ENCODE measurements around the gene PPP2R2C.

PPP2R2C gene

GRCh38 chr4:6393066-6393465 is 79.3 kb downstream of the PPP2R2C start:
- Histone ChIP-seq H3K27me3 (ENCODE audit: control insufficient read depth, insufficient read depth, low read length) (no peaks in the 10 kb centered on the region), H3K36me3 (ENCODE audit: control insufficient read depth, insufficient read depth, low read length) (no peaks in the 10 kb centered on the region)

GRCh38 chr4:6392407-6392806 is 80.0 kb downstream of the PPP2R2C start:
- Histone ChIP-seq H3K27me3 (ENCODE audit: control insufficient read depth, insufficient read depth, low read length) (no peaks in the 10 kb centered on the region), H3K4me1 (ENCODE audit: control insufficient read depth, insufficient read depth, low read length) (no peaks in the 10 kb centered on the region), H3K9me3 (ENCODE audit: control insufficient read depth, insufficient read depth, low read length) (no peaks in the 10 kb centered on the region), H3K36me3 (ENCODE audit: control insufficient read depth, insufficient read depth, low read length) (no peaks in the 10 kb centered on the region), H3K4me3 (ENCODE audit: low read depth, low read length) (no peak overlapping the region), H3K9ac (ENCODE audit: low read depth, low read length) (no peak overlapping the region), H3K27ac (ENCODE audit: low read depth, low read length) (no peak overlapping the region)

More at GRCh38 chr4:6393066-6393465, 79.3 kb downstream of the PPP2R2C start:
- Histone ChIP-seq H3K4me1 (ENCODE audit: control insufficient read depth, insufficient read depth, low read length) (no peaks in the 10 kb centered on the region), H3K9me3 (ENCODE audit: control insufficient read depth, insufficient read depth, low read length) (no peaks in the 10 kb centered on the region), H3K27ac (ENCODE audit: low read depth, low read length) (no peak overlapping the region), H3K9ac (ENCODE audit: low read depth, low read length) (no peak overlapping the region), H3K4me3 (ENCODE audit: low read depth, low read length) (no peak overlapping the region)

GRCh38 chr4:6391852-6392188 is 80.6 kb downstream of the PPP2R2C start:
- no peak overlapping the region for H3K27ac ChIP-seq (ENCODE audit: low read depth, low read length)
- no peak overlapping the region for H3K9ac ChIP-seq (ENCODE audit: low read depth, low read length)
- H3K9me3 ChIP-seq (ENCODE audit: control insufficient read depth, insufficient read depth, low read length): no peaks in the 10 kb centered on the region
- H3K4me3 ChIP-seq (ENCODE audit: low read depth, low read length): no peak overlapping the region
- no peaks in the 10 kb centered on the region for H3K27me3 ChIP-seq (ENCODE audit: control insufficient read depth, insufficient read depth, low read length)
- no peaks in the 10 kb centered on the region for H3K4me1 ChIP-seq (ENCODE audit: control insufficient read depth, insufficient read depth, low read length)
- H3K36me3 ChIP-seq (ENCODE audit: control insufficient read depth, insufficient read depth, low read length): no peaks in the 10 kb centered on the region

- no peak overlapping the region for H3K27ac ChIP-seq (ENCODE audit: low read depth, low read length)
These were observed 81.1 kb downstream of the PPP2R2C start for GRCh38 chr4:6391186-6391851.

GRCh38 chr4:6390356-6390755 is 82.1 kb downstream of the PPP2R2C start:
- H3K4me3 ChIP-seq (ENCODE audit: low read depth, low read length): no peak overlapping the region
- no peak overlapping the region for H3K27ac ChIP-seq (ENCODE audit: low read depth, low read length)
- H3K27me3 ChIP-seq (ENCODE audit: control insufficient read depth, insufficient read depth, low read length): no peaks in the 10 kb centered on the region

More at GRCh38 chr4:6391186-6391851, 81.1 kb downstream of the PPP2R2C start:
- H3K9me3 ChIP-seq (ENCODE audit: control insufficient read depth, insufficient read depth, low read length): no peaks in the 10 kb centered on the region
- H3K27me3 ChIP-seq (ENCODE audit: control insufficient read depth, insufficient read depth, low read length): no peaks in the 10 kb centered on the region
- no peak overlapping the region for H3K9ac ChIP-seq (ENCODE audit: low read depth, low read length)
- H3K36me3 ChIP-seq (ENCODE audit: control insufficient read depth, insufficient read depth, low read length): no peaks in the 10 kb centered on the region
- H3K4me1 ChIP-seq (ENCODE audit: control insufficient read depth, insufficient read depth, low read length): no peaks in the 10 kb centered on the region
- H3K4me3 ChIP-seq (ENCODE audit: low read depth, low read length): no peak overlapping the region

GRCh38 chr4:6389142-6389825 is 83.1 kb downstream of the PPP2R2C start:
- H3K36me3 ChIP-seq (ENCODE audit: control insufficient read depth, insufficient read depth, low read length): no peaks in the 10 kb centered on the region
- no peaks in the 10 kb centered on the region for H3K4me1 ChIP-seq (ENCODE audit: control insufficient read depth, insufficient read depth, low read length)
- no peaks in the 10 kb centered on the region for H3K9me3 ChIP-seq (ENCODE audit: control insufficient read depth, insufficient read depth, low read length)
- H3K27me3 ChIP-seq (ENCODE audit: control insufficient read depth, insufficient read depth, low read length): no peaks in the 10 kb centered on the region
- no peak overlapping the region for H3K9ac ChIP-seq (ENCODE audit: low read depth, low read length)
- no peak overlapping the region for H3K27ac ChIP-seq (ENCODE audit: low read depth, low read length)
- H3K4me3 ChIP-seq (ENCODE audit: low read depth, low read length): no peak overlapping the region

More at GRCh38 chr4:6390356-6390755, 82.1 kb downstream of the PPP2R2C start:
- Histone ChIP-seq H3K4me1 (ENCODE audit: control insufficient read depth, insufficient read depth, low read length) (no peaks in the 10 kb centered on the region), H3K36me3 (ENCODE audit: control insufficient read depth, insufficient read depth, low read length) (no peaks in the 10 kb centered on the region), H3K9me3 (ENCODE audit: control insufficient read depth, insufficient read depth, low read length) (no peaks in the 10 kb centered on the region), H3K9ac (ENCODE audit: low read depth, low read length) (no peak overlapping the region)

GRCh38 chr4:6388713-6389112 is 83.7 kb downstream of the PPP2R2C start:
- Histone ChIP-seq H3K4me1 (ENCODE audit: control insufficient read depth, insufficient read depth, low read length) (no peaks in the 10 kb centered on the region), H3K27me3 (ENCODE audit: control insufficient read depth, insufficient read depth, low read length) (no peaks in the 10 kb centered on the region)

GRCh38 chr4:6387946-6388345 is 84.5 kb downstream of the PPP2R2C start:
- Histone ChIP-seq H3K9me3 (ENCODE audit: control insufficient read depth, insufficient read depth, low read length) (no peaks in the 10 kb centered on the region), H3K27ac (ENCODE audit: low read depth, low read length) (no peak overlapping the region), H3K4me1 (ENCODE audit: control insufficient read depth, insufficient read depth, low read length) (no peaks in the 10 kb centered on the region), H3K9ac (ENCODE audit: low read depth, low read length) (no peak overlapping the region), H3K27me3 (ENCODE audit: control insufficient read depth, insufficient read depth, low read length) (no peaks in the 10 kb centered on the region), H3K36me3 (ENCODE audit: control insufficient read depth, insufficient read depth, low read length) (no peaks in the 10 kb centered on the region), H3K4me3 (ENCODE audit: low read depth, low read length) (no peak overlapping the region)

More at GRCh38 chr4:6388713-6389112, 83.7 kb downstream of the PPP2R2C start:
- Histone ChIP-seq H3K4me3 (ENCODE audit: low read depth, low read length) (no peak overlapping the region), H3K9ac (ENCODE audit: low read depth, low read length) (no peak overlapping the region), H3K36me3 (ENCODE audit: control insufficient read depth, insufficient read depth, low read length) (no peaks in the 10 kb centered on the region), H3K27ac (ENCODE audit: low read depth, low read length) (no peak overlapping the region), H3K9me3 (ENCODE audit: control insufficient read depth, insufficient read depth, low read length) (no peaks in the 10 kb centered on the region)

- H3K9ac ChIP-seq (ENCODE audit: low read depth, low read length): no peak overlapping the region
- no peaks in the 10 kb centered on the region for H3K36me3 ChIP-seq (ENCODE audit: control insufficient read depth, insufficient read depth, low read length)
- no peaks in the 10 kb centered on the region for H3K4me1 ChIP-seq (ENCODE audit: control insufficient read depth, insufficient read depth, low read length)
- no peaks in the 10 kb centered on the region for H3K27me3 ChIP-seq (ENCODE audit: control insufficient read depth, insufficient read depth, low read length)
- no peak overlapping the region for H3K27ac ChIP-seq (ENCODE audit: low read depth, low read length)
- no peak overlapping the region for H3K4me3 ChIP-seq (ENCODE audit: low read depth, low read length)
- H3K9me3 ChIP-seq (ENCODE audit: control insufficient read depth, insufficient read depth, low read length): no peaks in the 10 kb centered on the region
These were observed 86.3 kb downstream of the PPP2R2C start for GRCh38 chr4:6386091-6386490.

GRCh38 chr4:6385288-6385687 is 87.1 kb downstream of the PPP2R2C start:
- Histone ChIP-seq H3K27me3 (ENCODE audit: control insufficient read depth, insufficient read depth, low read length) (no peaks in the 10 kb centered on the region), H3K4me3 (ENCODE audit: low read depth, low read length) (no peak overlapping the region), H3K9me3 (ENCODE audit: control insufficient read depth, insufficient read depth, low read length) (no peaks in the 10 kb centered on the region), H3K4me1 (ENCODE audit: control insufficient read depth, insufficient read depth, low read length) (no peaks in the 10 kb centered on the region), H3K27ac (ENCODE audit: low read depth, low read length) (no peak overlapping the region), H3K9ac (ENCODE audit: low read depth, low read length) (no peak overlapping the region), H3K36me3 (ENCODE audit: control insufficient read depth, insufficient read depth, low read length) (no peaks in the 10 kb centered on the region)

GRCh38 chr4:6384541-6384940 is 87.9 kb downstream of the PPP2R2C start:
- no peaks in the 10 kb centered on the region for H3K4me1 ChIP-seq (ENCODE audit: control insufficient read depth, insufficient read depth, low read length)
- no peaks in the 10 kb centered on the region for H3K36me3 ChIP-seq (ENCODE audit: control insufficient read depth, insufficient read depth, low read length)
- H3K4me3 ChIP-seq (ENCODE audit: low read depth, low read length): no peak overlapping the region
- H3K9ac ChIP-seq (ENCODE audit: low read depth, low read length): no peak overlapping the region
- no peaks in the 10 kb centered on the region for H3K9me3 ChIP-seq (ENCODE audit: control insufficient read depth, insufficient read depth, low read length)
- H3K27me3 ChIP-seq (ENCODE audit: control insufficient read depth, insufficient read depth, low read length): no peaks in the 10 kb centered on the region
- no peak overlapping the region for H3K27ac ChIP-seq (ENCODE audit: low read depth, low read length)

All from HUES48 (cell line).